Activated naive CD4-positive, alpha-beta T cell (primary cell): ENCODE data around the gene NT5C1A.
A peak's percentile ranks its signal among the peaks of the same experiment; 100 is the strongest.

Experiments used
- DNase-seq, 4 experiments: peaks; one replicate each; lab custom pipeline; 2025; lab: John Stamatoyannopoulos, UW

Gene NT5C1A

DNA sequence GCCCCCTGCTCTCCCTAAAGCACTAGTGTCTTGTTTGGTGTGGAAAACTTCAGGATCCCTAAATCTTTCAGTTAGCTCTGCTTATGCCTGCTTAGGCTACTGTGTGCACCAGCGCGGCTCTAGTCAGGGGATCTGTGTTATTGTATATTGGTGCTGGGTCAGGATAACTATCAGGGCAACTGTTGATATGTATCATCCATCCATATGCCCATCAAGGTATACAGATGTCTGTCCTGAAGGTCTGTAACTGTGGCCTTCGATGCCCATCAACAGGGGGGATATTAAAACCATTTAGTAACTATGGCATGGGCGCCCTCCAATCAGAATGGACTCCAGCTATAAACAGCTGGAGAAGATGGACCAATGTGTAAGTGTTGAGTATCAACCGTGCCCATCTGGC, 12.4 kb downstream of the NT5C1A start:
- DNase-seq, result no peak

DNA sequence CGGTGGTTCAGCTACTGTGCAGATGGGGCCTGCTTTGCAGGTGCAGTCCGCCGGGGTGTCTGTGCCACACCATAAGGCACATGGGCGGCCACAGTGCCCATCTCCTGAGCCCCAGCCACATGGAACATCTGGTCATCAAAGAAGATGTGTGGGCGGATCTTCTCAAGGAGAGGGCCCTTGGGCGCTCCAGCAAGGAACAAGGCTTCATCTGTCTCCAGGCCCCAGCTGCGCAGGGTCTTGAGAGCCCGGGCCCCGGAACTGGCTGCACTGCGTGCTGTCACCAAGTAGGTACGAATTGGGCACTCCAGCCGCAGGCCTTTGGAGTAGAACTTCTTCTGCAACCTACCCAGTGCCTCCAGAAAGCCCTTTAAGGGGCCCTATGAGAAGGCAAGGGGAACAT, 12.8 kb downstream of the NT5C1A start:
- DNase-seq, result no peak

DNA sequence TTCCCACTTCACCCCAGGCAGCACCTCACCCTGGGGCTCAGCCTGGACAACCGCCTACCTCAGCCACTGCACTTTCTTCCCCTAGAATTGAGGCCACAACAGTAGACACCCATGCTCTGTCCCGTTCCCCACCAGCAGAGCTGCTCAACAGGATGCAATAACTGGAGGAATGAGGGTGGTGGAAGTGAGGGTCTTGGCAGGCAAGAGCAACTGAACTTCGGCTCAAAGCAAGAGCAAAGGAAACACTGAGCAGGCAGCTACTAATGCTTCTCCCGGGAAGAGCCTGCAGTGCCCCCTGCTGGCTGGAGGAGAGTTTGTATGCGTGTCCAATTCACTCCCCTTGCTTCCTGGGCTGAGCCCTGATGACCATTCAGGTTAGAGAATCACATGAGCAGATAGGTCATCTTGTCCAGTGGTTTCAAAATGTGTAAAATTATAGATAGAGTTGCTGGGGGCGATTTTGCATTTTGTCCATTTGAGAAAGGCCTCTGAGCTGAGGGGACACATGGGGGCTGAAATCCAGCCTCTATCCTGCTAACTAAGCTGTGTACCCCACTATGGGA, 13.9 kb downstream of the NT5C1A start:
- peak in 3 of 4 experiments; percentile 5 to 46 (median 11) for DNase-seq

DNA sequence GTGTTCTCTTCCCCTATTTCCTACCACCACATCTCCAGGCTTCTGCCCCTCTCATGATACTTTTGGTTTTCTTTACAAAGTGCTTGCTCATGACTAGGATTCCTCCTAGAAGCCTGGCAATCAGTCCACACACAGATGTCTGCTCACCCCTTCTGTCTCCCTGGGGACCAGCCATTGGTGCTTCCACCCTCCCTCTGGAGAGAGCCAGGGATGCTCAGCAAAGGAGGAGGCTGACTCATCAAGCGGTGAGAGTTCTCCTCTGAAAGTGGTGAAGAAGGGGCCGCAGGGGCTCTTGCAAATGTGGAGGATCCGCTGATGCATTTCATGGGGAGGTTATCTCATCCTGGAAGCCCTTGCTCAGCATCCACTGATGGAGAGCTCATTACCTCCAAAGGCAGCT, 14.5 kb downstream of the NT5C1A start:
- no peak for DNase-seq

DNA sequence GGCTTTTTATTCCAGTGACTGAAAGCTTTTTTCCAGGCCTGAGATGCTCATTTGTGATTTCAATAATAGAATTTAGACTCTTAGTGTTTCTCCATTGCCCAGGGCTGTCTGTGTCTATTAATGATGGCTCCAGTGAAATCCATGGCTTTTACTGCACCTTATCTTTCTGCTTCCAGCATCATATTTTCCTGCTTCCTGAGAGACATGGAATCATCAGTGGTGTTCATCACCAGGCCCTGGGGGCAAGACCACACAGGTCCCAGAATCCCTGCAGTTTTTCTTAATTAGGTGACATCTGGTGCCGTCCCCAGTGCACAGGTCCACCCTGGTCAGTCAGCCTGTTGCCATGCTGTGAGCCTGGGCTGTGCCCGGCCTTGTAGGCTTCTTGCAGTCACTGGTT, 15.5 kb downstream of the NT5C1A start:
- DNase-seq, result no peak

DNA sequence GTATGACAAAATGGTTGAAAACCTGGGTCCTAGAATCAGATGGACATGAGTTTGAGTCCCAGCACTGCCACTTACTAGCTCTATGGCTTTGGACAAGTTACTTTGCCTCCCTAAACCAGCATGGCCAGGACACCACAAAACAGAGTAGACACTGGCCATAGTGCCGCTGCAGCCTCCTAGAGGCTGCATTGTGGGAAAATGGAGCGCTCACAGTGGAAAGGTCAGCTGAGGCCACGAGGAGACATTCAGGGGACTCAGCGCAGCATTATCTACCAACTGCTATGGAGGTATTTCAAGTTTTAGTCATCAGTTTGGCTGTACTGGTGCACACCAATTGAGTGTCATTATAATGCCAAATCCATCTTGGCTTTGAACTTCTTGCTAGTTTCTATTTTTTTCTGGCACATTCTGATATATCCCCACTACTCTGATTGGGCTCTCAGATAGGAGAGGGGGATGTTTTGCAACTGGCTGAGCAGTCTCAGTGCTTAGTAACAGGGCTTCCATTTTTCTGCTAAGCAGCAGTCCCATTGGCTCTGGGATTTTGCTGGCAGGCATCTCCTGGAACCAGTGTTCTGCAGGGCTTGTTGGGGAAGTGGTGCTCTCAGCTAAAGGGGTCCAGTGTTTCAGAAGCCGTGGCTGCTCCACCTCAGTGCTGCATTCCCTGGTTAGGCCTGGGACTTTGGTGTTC, 16.2 kb downstream of the NT5C1A start:
- no peak for DNase-seq

DNA sequence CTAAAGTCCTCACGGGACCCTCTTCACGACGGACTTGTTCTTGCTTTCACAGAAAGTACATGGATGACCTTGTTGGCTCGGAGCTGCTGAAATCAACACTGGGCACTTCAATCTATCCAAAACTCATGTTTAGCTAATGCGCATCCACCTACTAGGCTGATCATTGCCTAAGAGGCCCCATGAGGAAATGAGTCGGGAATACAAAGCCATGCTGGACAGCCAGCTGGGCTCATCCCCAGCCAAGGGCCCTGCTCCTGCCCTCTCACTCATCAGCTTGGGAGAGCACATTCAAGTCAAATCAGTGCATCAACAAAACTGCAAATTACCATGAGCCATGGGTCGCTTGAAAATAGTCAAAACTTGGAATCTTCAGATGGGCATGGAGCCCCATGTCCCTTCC, 17.6 kb downstream of the NT5C1A start:
- no peak for DNase-seq

DNA sequence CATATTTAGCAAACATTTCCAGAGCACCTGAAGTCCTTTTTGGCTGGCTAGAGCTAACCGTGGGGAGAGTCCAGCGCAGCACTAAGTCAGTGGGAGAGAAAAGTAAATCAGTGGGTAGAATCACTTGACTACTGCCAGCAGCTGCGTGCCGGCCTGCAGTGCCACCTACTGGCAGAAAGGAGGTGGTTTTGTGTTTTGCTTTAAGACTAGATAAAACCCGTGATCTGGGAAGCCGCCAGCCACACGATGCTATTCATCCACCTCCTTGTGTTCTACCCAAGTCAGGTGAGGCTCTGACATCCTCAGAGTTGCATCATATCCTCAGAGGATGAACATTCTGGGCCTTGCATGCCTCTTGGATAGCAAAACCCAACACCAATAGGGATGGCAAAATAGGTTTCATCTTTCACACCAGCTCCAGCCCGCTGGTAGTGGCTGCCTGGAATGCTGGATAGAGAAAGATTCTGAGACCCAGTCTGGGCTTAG, 18.3 kb downstream of the NT5C1A start:
- DNase-seq, result peak in 3 of 4 experiments; percentile 48 to 66 (median 54)

DNA sequence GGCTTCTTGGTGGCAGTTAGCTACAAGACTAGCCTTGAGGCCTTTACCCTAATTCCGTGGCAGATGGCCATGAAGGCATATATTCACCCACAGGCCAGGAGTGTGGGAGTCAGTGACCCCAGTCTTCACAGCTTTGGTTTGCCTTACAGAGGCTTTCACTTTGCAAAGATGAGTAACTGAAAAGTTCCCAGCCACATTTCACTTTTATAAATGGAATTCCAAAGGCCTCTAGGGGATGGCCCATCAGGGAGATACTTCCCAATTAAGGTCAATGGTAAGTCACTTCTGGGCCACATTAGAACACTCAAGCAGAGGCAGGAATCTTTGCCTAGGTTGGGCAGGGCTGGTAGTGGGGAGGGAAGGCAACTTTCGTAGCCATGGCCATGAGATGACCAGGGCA, 19.4 kb downstream of the NT5C1A start:
- DNase-seq, result no peak

DNA sequence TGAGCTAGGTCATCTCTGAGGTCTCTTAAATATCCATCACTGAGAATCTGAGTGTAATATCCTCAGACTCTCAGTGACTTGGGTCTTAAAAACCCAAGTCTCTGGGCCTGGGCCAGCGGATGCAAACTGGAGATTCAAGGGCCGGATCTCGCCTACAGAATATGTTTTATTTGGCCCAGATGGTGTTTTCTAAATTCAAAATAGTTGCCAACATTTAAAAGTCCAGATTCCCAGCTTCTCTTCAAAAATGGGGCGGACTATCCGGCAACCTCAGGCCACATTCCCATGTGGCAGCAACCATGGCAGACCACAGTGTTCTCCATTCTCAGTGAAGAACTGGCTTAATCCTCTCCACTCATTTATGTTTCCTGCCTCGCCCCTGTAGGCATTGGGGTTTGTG, 19.8 kb downstream of the NT5C1A start:
- no peak for DNase-seq

DNA sequence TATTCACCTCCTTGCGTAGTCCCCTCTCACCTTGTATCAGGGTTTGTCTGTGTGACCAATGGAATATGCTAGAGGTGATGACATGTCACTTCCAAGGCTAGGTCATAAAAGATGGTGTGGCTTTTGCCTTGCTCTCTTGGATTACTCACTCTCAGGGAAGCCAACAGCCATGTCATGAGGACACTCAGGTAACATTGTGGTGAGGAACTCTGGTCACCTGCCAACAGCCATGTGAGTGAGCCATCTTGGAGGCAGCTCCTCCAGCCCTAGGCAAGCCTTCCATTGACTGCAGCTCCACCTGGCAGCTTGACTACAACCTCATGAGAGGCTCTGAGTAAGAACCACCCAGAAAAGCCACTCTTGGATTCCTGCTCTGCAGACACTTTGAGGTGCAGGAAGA, 21.5 kb downstream of the NT5C1A start:
- no peak for DNase-seq

DNA sequence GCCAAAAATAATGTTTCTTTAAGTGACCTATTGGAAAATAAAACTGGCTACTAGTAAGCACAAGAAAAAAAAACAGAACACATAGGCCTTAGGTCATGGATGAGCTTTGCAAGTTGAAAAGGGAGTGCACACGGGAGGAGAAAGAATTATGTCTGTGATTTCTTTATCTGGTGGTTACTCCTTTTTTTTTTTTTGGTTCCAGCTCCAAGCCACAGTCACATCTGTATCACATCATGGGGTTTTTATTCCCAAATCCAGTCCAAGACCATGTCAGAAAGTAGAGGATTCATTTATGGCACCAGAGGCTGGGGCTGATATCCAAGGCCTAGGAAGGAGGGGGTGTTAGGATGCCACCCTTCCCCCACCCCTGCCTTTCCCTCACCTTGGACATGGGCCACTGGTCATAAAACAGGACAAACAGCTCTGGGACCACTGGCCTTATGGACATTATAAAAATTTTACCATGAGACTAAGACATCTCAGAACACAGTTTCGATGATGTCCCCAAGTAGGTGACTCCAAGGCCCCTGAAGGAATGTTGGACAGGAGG, 22.2 kb downstream of the NT5C1A start:
- DNase-seq, result no peak

DNA sequence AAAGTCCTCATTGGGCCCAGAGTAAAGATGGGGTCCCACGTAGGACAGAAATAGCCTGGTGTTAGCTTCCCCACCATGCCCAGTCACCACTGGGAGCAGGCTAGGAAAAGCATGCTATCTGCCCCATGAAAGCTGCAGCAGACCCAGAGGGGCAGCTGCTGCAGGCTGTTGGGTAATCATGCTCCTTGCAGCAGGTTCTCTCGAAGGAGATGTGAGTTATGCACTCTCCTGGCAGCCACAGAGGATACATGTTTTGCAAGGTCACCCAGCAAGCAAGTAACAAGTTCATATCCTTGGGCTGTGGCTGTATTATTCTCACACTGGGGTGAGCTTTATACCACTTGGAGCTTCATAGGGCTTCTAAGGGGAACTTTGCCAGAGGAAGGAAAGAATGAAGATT, 23.4 kb downstream of the NT5C1A start:
- no peak for DNase-seq

DNA sequence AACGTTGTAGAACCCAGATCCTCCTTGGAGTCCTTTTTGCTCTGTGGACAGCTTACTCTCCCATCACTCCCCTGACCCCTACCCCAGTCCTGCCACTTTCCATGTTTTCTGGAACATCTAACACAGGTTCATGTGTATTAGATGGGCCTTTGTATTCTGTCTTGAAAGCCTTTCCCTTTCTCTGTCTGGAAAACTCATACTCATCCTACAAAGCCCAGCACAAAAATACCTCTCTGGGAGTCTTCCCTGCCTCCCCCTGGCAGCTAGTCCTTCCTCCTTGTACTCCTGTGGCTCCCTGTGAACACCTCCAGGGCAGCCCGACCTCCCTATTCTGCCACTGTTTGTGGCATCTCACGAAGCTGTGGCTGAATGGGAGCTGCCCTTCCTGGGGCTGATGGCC, 24.7 kb downstream of the NT5C1A start:
- no peak for DNase-seq

DNA sequence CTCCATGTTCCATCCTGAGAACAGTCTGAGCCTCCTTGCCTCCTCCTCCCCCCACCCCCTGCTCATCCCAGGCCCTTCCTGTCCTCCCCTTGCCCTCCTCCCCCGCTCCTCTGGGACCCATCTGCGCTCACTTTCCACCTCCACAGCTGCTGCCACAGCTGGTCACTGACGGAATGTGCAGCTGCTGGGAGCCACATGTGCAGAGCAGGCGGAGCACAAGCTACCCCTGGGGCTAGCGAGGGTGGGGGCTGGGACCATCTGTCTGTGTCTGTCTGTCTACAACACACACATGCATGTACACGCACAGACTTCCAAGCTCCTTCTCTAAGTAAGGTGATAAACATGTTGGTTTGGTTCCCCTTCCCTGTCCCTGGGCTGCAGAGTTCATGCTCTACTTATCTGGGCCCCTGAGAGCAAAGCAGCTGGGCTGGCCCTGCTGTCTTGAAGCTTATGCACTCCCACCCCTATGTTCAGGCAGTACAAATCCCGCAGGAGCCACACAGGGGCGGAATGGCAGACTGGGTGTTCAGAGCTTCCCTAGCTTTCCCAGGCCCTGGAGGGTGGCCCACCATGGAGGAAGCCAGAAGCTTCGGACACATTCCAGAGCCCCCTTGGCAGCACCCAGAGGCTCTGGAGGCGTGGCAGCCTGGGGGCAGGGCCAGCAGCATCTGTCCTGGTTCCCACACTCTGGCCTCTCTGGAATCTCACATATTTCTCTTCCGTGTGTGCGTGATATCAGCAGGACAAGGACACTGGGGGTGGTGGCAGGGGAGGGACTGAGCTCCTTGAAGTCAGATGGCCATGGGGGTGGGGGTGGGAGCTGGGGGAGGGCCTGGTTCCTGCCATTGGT, 25.4 kb downstream of the NT5C1A start:
- no peak for DNase-seq

DNA sequence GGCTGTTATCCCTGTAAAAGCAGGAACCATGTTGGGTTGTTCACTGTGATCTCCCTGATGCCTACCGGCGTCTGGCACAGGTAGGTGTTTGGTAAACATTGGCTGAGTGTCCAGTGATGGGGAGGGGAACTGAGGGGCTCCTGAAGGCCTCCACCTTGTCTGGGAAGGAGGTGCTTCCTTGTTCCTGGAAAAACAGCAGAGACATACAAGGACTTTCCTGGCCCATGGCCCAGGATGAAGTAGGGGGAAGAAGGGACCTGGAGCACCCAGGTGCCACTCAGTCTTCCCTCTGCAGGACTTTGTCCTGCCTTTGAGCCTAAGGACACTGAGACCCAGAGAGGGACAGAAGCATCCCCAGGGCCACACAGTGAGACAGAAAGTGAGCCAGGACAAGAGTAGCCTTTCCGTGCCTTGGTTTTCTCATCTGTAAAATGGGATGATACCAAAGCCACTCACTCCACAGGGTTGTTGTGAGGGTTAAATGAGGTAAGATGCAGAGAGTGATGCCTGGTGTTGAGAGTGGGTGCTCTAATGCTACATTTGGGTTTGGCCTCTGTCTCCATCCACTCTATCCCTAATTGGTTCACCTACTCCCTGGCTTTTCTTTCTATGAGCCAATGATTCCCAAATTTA, 26.4 kb downstream of the NT5C1A start:
- no peak for DNase-seq

DNA sequence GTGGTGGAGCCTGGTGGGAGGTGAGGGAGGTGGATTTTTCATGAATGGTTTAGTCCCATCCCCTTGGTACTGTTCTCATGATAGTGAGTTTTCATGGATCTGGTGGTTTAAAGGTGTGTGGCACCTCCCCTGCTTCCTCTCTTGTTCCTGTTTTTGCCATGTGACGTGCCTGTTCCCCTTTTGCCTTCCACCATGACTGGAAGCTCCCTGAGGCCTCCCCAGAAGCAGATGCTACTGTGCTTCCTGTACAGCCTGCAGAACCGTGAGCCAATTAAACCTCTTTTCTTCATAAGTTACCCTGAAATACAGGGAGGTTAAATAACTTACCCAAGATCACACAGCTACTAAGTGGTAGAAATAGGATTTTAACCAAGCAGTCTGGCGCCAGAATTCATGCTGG, 28.2 kb downstream of the NT5C1A start:
- no peak for DNase-seq

DNA sequence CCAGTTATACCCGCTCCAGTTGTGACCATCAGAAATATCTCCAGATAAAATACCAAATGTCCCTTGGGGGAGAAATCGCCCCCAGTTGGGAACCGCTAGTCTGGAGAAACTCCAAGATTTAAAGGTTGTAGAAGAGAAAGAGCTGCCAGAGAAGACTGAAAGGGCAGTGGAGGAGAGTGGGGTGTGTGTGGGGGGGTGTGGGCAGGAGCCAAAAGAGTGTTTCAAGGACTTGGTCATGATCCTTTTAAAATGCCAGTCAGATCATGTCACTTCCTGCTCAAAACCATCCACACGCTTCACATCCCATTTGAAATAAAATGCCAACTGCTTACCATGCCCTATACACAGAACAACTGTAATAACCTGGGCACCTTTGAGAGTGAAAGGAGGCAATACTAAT, 29.1 kb downstream of the NT5C1A start:
- no peak for DNase-seq

DNA sequence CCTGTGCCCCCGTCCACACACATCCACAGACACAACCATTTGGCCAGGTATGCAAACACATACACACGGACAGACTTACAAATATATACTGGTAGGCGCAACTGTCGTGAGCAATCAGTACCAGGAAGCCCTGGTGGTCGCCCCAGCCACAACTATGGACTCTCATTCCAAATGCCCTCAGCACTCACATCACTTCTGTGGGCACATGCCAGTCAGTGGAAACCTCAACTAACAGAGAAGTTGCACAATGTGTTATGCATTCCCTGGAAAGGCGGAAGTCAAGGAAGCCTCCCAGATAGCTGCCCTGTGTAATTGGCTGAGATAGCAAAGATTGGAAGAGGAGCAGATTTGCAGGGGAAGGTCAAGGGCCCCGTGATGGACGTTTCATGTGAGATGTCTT, 31.0 kb downstream of the NT5C1A start:
- DNase-seq, result no peak

DNA sequence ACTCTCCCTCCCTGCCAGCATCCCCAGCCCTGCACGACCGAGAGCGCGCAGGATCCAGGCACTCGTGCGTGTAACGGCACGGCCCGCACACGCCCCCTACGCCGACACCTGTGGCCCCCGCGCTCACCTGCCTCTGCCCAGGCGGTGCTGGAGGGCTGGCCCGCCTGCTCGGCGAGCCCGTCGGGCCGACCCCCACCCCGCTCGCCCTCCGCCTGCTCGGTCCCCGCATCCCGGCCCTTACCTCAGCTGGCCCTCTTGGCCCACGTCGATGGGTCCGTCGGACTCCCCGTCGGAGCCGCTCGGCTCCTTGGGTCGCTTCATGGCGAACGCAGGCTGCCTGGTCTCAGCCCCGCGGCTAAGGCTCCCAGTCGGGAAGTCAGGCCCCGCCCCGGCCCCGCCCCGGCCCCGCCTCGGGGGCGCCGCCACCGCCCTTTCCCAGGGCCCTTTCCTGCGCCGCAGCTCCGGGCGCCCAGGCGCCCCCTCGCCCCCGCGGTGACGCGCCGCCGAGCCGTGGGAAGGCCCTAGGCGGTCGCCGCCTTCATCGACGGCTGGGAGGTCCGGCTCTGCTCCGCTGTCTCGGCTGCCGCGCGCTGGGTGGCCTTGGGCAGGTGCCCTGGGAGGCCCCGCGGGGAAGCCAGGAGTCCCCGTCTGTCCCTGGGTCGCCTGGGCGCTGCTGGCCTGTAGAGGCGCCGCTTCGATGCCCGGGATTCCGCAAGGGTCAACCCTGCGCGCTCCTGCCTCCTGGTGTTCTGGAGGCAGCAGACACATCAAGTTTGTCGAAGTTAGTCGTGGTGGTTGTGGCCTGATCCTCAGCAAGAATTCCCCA, 32.4 kb downstream of the NT5C1A start, which contains the start of gene HEYL:
TSS of gene HEYL (minus strand) at position 339 of the 826 bp plus-strand sequence. CDS start at position 321, 18 bp downstream.
- peak; percentile 6 to 64 (median 15) for DNase-seq

DNA sequence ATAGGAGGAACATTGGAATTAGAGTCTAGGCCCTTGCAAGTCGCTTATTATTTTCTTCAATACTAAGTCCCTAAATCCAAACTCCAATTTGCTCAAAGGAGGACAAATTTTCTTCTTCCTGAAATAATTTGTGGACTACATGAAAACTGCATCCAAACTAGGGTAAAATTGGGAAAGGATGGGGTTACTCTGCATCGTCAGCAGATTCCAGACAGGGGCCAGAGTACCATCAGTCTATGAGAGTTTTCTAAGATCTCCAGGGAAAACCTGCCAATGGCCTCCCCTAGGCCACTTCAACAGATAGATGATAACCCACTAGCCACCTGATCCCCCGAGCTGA, 33.0 kb downstream of the NT5C1A start:
- no peak for DNase-seq
